Heart left ventricle (tissue), 13 donors: Measurements from ENCODE around the gene ASPG.

ENCODE experiments used
- POLR2A ChIP-seq, 2 donors: fragments of 450-650 bp; IDR thresholded peaks; one replicate each; pipeline ENCODE4 v1.6.1; 2017; ENCODE audit warnings: antibody characterized with exemption in 2 of 2, mild to moderate bottlenecking in 2 of 2, moderate library complexity in 2 of 2
- TF ChIP-seq, protein P1 (sequence below), 12 donors: fragments of 200-600 bp; sonication (generic) in 4 of 12; IDR thresholded peaks; one replicate each; pipeline versions ENCODE4 v1.5.0 to v1.8.0; 2018 to 2022; ENCODE audit warnings: antibody characterized with exemption in 12 of 12, mild to moderate bottlenecking in 5 of 12
- donor health status: ischemic (EF 13 %, LVEDD 7.1; RV severe dilation, severe dysfunction).
- donor health status: DM: no; HTN: yes; CAD: no.
- donor health status: DM: no; HTN: no; CAD: no.
- donor health status: ischemic (EF 25% LVEDD 6.9; RV normal size, moderate dysfunction).
- donor health status: ischemic (EF 25% LVEDD 5.7; RV mildly dilated, moderate dysfunction).
- donor health status: ischemic (EF 35%, LVEDD 5.7; RV mildly dilated, moderate dysfunction).
- donor health status: nonischemic (EF 11% LVEDD 7.7; RV severe dilation, severe dysfunction).
- donor health status: DM: yes; HTN: yes; CAD: no.
- donor health status: PGD.
- donor health status: ischemic (EF 29% LVEDD 5.4; RV normal size, mild dysfunction).
- donor health status: nonischemic (EF 23%, LVEDD 6.1; RV moderate dilation, normal function).

DNA sequence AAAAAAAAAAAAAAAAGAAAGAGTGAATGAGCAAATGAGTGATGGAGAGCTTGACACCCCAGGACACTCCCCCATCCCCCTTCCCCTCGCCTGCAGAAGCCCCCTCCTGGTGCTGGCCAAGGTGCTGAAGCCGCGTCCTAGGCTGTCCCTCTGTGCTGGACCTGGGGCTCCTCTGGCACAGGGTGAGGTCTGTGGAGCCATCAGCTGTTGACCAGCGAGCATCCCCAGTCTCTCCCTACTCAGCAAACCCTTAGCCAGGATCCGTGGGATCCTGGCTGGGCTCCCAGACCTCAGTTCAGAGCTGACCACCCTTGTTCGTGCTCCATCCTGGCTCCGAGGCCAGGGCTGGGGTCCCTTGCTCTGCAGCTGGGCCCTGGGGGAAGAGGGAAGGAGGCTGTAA, 47.5 kb downstream of the ASPG start:
- TF ChIP-seq, protein P1, sequence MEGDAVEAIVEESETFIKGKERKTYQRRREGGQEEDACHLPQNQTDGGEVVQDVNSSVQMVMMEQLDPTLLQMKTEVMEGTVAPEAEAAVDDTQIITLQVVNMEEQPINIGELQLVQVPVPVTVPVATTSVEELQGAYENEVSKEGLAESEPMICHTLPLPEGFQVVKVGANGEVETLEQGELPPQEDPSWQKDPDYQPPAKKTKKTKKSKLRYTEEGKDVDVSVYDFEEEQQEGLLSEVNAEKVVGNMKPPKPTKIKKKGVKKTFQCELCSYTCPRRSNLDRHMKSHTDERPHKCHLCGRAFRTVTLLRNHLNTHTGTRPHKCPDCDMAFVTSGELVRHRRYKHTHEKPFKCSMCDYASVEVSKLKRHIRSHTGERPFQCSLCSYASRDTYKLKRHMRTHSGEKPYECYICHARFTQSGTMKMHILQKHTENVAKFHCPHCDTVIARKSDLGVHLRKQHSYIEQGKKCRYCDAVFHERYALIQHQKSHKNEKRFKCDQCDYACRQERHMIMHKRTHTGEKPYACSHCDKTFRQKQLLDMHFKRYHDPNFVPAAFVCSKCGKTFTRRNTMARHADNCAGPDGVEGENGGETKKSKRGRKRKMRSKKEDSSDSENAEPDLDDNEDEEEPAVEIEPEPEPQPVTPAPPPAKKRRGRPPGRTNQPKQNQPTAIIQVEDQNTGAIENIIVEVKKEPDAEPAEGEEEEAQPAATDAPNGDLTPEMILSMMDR (IDR thresholded peaks at IDR 0.05) = no peak
- TF ChIP-seq POLR2A (IDR thresholded peaks at IDR 0.05) = no peak
